CD4-positive, alpha-beta T cell treated with Interleukin-4 for 4 hours (primary cell): Measurements from ENCODE around the gene TMPRSS6.

Experiments
- DNase-seq: peaks from one replicate; pipeline ENCODE4 v3.0.0-alpha.2; 2020

TMPRSS6 gene

DNA sequence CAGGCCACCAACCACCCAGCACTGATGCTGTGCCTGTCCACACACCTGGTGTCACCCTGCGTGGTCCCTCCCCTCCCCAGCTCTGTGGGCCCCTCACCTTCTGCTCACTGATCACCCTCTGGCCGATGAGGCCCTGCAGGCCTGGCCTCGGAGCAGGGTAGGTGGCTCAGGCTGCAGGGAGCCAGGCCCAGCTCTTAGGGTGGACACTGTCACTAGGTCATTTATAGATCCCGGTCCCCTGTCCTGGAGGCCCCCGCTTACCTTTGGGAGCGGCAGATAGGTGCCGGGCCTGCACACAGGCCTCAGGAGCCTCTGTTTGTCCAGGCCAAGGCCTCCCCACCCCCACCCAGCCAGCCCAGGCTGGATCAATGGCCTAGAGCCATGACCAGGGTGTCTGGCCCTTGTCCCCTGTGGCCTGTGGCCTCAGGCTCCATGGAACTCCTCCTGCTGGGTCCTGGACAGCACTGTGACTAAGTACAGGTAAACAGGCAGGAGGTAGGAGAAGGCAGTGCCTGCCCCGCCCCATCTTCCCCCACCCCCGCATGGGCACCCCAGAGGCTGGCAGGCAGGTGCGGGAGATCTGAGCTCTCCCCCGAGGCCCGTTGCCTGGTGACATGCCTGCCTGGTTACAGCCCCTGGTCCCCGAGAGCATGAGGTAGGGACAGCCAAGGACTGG is at the start of gene TMPRSS6:
Gene TMPRSS6 (minus strand): TSS at position 472 of the 676 bp plus-strand sequence. CDS start 6,296 bp downstream, outside the sequence.
- no peak for DNase-seq

- DNase-seq: no peak
Observed at GRCh38 chr22:37158963-37159290, 49.4 kb upstream of the TMPRSS6 start.

GRCh38 chr22:37157516-37158285 is 48.2 kb upstream of the TMPRSS6 start:
- DNase-seq: no peak

GRCh38 chr22:37156686-37157435 is 47.3 kb upstream of the TMPRSS6 start:
- DNase-seq: no peak

DNA sequence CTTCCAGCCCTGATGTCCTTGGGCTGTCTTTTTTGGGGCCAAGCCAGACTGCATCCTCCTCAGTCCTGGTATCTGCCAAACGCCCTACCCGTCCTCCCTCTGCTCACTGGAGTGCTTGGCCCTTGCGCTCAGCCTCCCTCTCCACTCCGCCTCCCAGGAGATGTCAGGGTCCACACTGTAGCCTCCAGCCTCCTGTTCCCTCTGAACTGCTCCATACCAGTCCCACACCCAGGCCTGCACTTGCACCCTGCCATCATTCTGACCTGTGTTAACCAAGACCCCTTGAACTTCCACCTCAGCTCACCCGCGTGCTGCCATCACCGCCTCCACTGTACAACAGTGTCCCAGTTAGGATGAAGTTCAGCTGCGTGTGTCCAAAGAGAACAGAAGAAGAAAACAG is 46.5 kb upstream of the TMPRSS6 start:
- no peak for DNase-seq

- DNase-seq: no peak
Observed at GRCh38 chr22:37154925-37155712, 45.6 kb upstream of the TMPRSS6 start.

DNA sequence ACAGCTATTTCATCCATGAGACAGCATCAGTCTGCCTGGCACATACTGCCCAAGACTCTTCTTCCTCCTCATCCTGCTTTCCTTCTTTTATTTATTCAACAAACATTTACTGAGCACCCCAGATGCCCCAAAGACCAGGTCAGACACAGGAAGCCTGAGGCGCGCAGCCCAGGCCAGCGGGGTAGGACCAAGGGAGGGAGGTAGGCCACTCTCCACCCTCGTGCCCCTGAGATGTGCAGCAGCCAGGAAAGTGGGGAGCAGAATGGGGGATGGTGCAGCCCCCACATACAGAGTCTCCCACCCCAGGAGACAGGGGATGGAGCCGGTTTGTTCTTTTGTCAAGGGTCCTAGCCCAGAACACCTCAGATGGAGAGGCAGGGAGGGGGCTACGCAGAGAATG is 44.4 kb upstream of the TMPRSS6 start:
- DNase-seq: no peak

DNA sequence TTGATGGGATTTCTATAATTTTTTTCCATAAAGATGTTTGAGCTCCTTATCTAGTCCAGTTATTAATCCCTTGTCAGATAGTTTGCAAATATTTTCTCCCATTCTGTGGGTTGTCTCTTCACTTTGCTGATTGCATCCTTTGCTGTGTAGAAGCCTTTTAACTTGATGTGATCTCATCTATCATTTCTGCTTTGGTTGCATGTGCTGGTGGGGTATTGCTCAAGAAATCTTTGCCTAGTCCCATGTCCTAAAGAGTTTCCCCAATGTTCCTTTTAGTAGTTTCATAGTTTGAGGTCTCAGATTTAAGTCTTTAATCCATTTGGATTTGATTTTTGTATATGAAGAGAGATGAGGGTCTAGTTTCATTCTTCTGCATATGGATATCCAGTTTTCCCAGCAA is 41.9 kb upstream of the TMPRSS6 start:
- DNase-seq: no peak

DNA sequence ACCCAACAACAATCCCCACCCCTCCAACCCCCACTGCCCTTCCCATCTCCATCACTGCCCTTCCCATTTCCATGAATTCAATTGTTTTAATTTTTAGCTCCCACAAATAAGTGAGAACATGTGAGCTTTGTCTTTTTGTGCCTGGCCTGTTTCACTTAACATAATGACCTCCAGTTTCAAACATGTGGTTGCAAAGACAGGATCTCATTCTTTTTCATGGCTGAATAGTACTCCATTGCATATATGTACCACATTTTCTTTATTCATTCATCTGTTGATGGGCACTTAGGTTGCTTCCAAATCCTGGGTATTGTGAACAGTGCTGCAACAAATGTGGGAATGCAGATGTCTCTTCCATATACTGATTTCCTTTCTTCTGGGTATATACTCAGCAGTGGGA is 41.2 kb upstream of the TMPRSS6 start:
- no peak for DNase-seq

GRCh38 chr22:37148742-37149665 is 39.5 kb upstream of the TMPRSS6 start:
- no peak for DNase-seq

GRCh38 chr22:37148031-37148651 is 38.6 kb upstream of the TMPRSS6 start:
- DNase-seq: peak; percentile 39

- DNase-seq: peak; percentile 31
Observed at GRCh38 chr22:37147186-37147990, 37.9 kb upstream of the TMPRSS6 start.

DNA sequence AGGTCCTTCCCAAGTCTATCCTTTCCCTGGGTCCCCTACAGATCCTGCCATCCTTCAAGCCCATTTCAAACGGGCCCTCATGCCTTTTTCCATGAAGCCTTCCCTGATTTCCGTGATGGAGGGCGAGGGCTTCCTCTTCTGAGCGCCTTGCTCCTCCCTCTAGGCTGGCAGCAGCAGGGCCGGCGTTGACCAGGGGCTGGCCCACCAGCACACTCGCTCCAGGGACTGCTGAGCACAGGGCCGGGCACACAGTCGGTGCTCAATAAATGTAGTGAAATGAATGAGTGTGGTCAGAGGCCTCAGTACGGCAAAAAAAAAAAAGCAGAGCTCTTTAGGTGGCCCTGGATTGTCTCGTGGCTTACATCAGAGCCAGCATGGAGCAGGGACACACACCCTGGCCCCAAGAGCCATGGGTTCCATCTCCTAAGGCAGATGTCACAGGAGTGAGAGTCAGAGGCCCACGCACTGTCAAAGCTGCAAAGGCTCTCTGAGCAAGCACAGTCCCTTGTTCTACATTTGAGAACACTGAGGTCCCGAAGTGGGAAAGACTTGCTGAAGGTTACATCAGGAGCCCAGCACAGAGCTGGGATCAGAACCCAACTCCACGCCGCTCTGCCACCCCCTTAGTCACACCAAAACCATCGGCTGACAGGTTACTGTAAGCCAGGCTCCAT is 37.1 kb upstream of the TMPRSS6 start:
- no peak for DNase-seq

DNA sequence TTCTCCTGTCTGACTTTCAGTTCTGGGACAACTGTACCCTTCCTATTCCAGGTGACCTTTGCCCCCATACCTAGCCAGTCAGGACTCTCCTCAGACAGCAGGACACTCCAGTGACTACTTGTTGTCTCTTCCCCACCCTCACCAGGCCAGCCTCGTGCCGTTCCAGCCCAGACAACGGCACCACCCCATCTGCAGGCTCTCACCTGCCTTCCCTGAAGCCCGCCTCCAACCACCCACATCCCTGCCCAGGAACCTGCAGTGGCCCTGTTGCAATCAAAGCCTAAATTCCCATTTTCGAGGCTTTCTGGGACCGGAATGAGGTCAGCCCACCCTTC is 36.5 kb upstream of the TMPRSS6 start:
- no peak for DNase-seq

DNA sequence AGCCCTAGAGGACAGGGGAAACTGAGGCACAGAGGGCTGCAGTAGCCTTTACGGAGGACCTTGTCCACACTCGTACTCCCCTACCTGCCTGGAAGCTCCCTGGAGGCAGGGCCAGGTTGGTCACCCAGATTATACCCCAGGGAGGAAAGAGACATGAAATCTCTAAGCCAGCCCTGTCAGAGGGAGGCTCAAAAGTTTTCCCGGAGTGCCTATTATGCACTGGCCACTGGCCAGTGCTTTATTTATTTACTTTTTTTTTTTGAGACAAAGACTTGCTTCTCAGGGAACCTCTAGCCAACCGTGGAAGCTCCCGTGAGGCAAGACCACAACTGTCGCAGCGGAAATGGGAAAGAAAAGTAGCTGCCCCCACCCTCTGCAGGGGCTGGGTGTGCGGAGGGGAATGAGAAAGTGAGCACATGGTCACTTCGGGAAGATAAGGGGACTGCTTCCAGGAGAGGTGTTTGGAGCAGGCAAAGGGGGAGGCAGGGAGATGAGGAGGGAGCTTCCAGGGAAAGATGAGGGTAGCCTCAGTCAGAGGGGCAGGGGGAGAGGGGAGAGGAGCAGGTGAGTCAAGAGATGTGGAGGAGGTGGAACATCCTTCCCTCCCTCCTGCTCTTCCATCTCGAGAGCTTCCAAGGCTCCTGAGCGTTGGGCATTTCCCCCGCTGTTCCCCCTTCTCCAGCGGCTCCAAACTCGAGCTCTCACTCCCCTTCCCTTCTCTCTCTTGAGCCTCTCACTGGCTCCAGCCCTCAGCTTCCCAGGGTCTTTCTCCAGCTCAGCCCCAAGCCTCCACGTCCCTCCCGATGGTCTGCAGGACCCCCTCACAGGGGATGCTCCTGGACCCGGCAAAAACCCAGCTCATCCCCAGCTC is 35.9 kb upstream of the TMPRSS6 start:
- no peak for DNase-seq

- no peak for DNase-seq
Observed at GRCh38 chr22:37144180-37144554, 34.7 kb upstream of the TMPRSS6 start.

DNA sequence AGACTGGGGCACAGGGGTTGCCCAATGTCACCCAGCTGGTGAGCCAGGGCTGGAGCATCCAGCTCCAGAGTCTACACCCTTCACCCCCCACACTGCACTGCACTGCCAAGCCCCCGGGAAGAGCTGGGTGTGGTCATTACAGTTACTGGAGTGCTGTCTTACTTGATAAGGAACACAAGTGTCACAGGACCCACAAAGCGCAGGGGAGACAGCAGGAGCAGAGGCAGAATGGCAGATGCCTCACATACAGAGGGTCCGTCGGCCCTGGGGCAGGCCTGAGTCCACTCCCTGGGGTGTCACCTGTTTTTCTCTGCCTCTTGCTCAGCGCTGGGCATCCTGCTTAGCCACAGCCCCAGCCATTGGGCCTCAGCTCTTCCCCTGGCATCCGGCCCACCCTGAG is 32.5 kb upstream of the TMPRSS6 start:
- no peak for DNase-seq

DNA sequence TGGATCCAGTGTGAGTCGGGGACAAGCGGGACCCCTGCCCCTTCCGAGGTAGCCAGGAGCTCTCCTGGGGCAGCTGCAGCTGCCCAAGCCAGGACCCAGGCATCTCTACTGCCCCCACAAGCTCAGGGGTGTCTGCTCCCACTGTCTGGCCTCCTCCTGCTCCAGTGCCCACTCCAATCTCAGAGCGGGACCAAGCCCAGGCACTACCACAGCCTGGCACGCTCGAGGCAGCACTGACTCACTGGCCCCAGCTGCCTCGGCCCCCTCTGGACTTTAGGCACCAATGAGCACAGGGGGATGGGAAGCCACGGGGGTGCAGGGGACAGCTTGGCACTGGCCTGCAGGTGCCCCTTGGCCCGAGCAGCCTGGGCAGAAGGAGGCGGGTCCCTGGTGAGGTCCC is 32.0 kb upstream of the TMPRSS6 start:
- no peak for DNase-seq

GRCh38 chr22:37140686-37141323 is 31.3 kb upstream of the TMPRSS6 start:
- DNase-seq: no peak
